GM12878 (cell line): ENCODE measurements around the gene ANO8. TPM values are rescaled to one million over a fixed set of nuclear protein-coding genes. Genes with fewer than 3 reads are reported as not detected.

Source experiments
- ATF3 ChIP-seq: IDR thresholded peaks from 2 replicates; pipeline ENCODE4 v1.6.1; 2011; ENCODE audit warnings: low read depth, mild to moderate bottlenecking, low read length, moderate library complexity, borderline replicate concordance; ENCODE audit errors: extremely low read depth
- EGR1 ChIP-seq, 2 experiments: IDR thresholded peaks; 1 replicate in 1 of 2; 2 replicates in 1 of 2; pipeline ENCODE4 v1.6.1; 2011 to 2012; ENCODE audit warnings: low read depth in 2 of 2, low read length in 2 of 2, borderline replicate concordance in 1 of 2, mild to moderate bottlenecking in 1 of 2, moderate library complexity in 1 of 2
- FOXK2 ChIP-seq: fragments of 450-650 bp; IDR thresholded peaks from 2 replicates; pipeline ENCODE4 v1.6.1; 2017; ENCODE audit warnings: mild to moderate bottlenecking, moderate library complexity
- HCFC1 ChIP-seq: fragments of 150-350 bp; IDR thresholded peaks from 2 replicates; pipeline ENCODE4 v1.6.1; 2014; ENCODE audit warnings: low read length
- NBN ChIP-seq: fragments of 450-650 bp; IDR thresholded peaks from 2 replicates; pipeline ENCODE4 v1.6.1; 2016
- NRF1 ChIP-seq: conservative IDR thresholded peaks from 2 replicates; pipeline ENCODE4 v1.6.1; 2011; ENCODE audit warnings: mild to moderate bottlenecking, low read depth, low read length, improper control_type of control experiment
- POLR2A ChIP-seq: IDR thresholded peaks from 2 replicates; pipeline ENCODE4 v1.6.1; 2011; ENCODE audit warnings: low read depth, mild to moderate bottlenecking, low read length
- POLR2AphosphoS5 ChIP-seq: IDR thresholded peaks from 2 replicates; pipeline ENCODE4 v1.6.1; 2011; ENCODE audit warnings: mild to moderate bottlenecking, low read length, inconsistent platforms
- POU2F2 ChIP-seq: IDR thresholded peaks from 3 replicates; pipeline ENCODE4 v1.6.1; 2011; ENCODE audit warnings: low read depth, mild to moderate bottlenecking, low read length, borderline replicate concordance
- RAD51 ChIP-seq: fragments of 450-650 bp; IDR thresholded peaks from 2 replicates; pipeline ENCODE4 v1.6.1; 2016; ENCODE audit warnings: moderate library complexity, mild to moderate bottlenecking, inconsistent platforms
- RELB ChIP-seq: fragments of 450-650 bp; IDR thresholded peaks from 2 replicates; pipeline ENCODE4 v1.6.1; 2017; ENCODE audit warnings: low read depth, mild to moderate bottlenecking, moderate library complexity
- SMC3 ChIP-seq: IDR thresholded peaks from 2 replicates; pipeline ENCODE4 v1.6.1; 2011; ENCODE audit warnings: low read length, improper control_type of control experiment, borderline replicate concordance
- TCF12 ChIP-seq: IDR thresholded peaks from 2 replicates; pipeline ENCODE4 v1.6.1; 2011; ENCODE audit warnings: low read depth, mild to moderate bottlenecking, low read length
- TCF3 ChIP-seq: IDR thresholded peaks from 2 replicates; pipeline ENCODE4 v1.6.1; 2012; ENCODE audit warnings: low read depth, mild to moderate bottlenecking, low read length, borderline replicate concordance; ENCODE audit not compliant: insufficient read depth
- USF1 ChIP-seq: IDR thresholded peaks from 2 replicates; pipeline ENCODE4 v1.6.1; 2011; ENCODE audit warnings: borderline replicate concordance, low read depth, mild to moderate bottlenecking, moderate library complexity, mixed read lengths, low read length; ENCODE audit not compliant: insufficient read depth; ENCODE audit errors: extremely low read length
- ZSCAN29 ChIP-seq: fragments of 450-650 bp; IDR thresholded peaks from 2 replicates; pipeline ENCODE4 v1.6.1; 2017; ENCODE audit warnings: mild to moderate bottlenecking, moderate library complexity
- polyA plus RNA-seq, 11 experiments: library from polyadenylated mRNA; depleted of rRNA in 4 of 11; unstranded in 6 of 11; stranded (reverse) in 5 of 11; fragments of >200 nt; fragmentation: Nextera tagmentation in 4 of 11; fragmentation: Illumina TruSeq in 1 of 11; extraction: Ambion mirVana in 4 of 11; extraction: Trizol in 1 of 11; gene quantifications; 1 replicate in 1 of 11; 2 replicates in 10 of 11; pipeline versions ENCODE4 v1.2.1 to v1.2.3, GENCODE V29; 2011 to 2016; ENCODE audit warnings: inconsistent platforms in 2 of 11, missing spikeins in 2 of 11, low read depth in 1 of 11
- total RNA-seq, 4 experiments: library from RNA; depleted of rRNA in 3 of 4; stranded (reverse); fragments of >200 nt in 3 of 4; fragmentation: Illumina TruSeq in 1 of 4; extraction: Trizol in 1 of 4; gene quantifications; 2 replicates each; pipeline versions ENCODE4 v1.2.1 to v1.2.3, GENCODE V29; 2013 to 2021
- TF ChIP-seq, protein P1 (sequence below): fragments of 150-350 bp; IDR thresholded peaks from 2 replicates; pipeline ENCODE4 v1.6.1; 2014; ENCODE audit warnings: mild to moderate bottlenecking, low read depth, low read length

Gene ANO8
- total and polyA plus RNA-seq, 10 of the 15 experiments (the other 5 are each of a cell fraction or from before 2014, with no cell fraction given): 0.04 to 6.7 (median 1.1) TPM

DNA sequence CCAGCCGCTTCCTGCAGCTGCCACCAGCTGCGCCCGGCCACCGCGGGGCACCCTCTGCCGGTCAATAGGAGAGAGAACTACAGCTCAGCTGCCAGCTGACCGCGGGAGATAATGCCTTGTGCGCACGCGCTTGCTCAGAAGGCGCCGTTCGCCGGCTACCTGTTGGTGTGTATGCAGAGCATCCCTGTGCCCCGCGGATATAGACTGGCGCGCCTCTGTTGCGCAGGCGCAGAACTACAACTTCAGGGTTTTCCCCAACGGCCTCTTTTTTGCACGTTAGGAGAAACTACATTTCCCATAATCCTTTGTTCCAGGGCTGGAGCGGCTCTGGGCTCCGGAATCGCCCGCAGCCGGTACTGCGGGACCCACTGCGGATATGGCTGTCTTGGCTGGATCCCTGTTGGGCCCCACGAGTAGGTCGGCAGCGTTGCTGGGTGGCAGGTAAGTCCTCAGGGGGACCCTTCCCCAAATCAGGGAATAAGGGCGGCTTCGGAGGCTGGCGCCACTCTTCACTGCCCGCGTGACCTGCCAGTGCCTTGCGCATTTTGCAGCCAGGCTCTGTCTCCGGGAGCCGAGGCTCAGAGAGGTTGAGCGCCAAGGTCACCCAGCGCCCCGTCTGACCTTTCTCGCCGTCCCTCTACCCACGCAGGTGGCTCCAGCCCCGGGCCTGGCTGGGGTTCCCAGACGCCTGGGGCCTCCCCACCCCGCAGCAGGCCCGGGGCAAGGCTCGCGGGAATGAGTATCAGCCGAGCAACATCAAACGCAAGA, 29.0 kb downstream of the ANO8 start, which contains the start of gene MRPL34 (continued):
- TF ChIP-seq EGR1 (IDR thresholded peaks at IDR 0.05; ENCODE audit: borderline replicate concordance in 1 of 2, low read depth in 2 of 2, low read length in 2 of 2) (peak in 1 of 2 experiments; percentile 52; a peak in 1 of 3 replicates), RELB (peak; percentile 37; the same call in 1 of the 2 replicates), RAD51 (peak; percentile 78), POLR2AphosphoS5 (peak; percentile 56), HCFC1 (peak; percentile 80), POLR2A (peak; percentile 73), POU2F2 (0 out of 3 replicates have a peak, but pooled peaks have one; percentile 19), SMC3 (peak; percentile 49; the same call in 1 of the 2 replicates), ATF3 (0 out of 2 replicates have a peak, but pooled peaks have one; percentile 31), ZSCAN29 (0 out of 2 replicates have a peak, but pooled peaks have one; percentile 28), USF1 (peak; percentile 80), NBN (0 out of 2 replicates have a peak, but pooled peaks have one; percentile 71), TCF12 (peak; percentile 100; the same call in 1 of the 2 replicates), TCF3 (peak; percentile 100), FOXK2 (peak; percentile 45), NRF1 (peak; percentile 82)
- TF ChIP-seq, protein P1, sequence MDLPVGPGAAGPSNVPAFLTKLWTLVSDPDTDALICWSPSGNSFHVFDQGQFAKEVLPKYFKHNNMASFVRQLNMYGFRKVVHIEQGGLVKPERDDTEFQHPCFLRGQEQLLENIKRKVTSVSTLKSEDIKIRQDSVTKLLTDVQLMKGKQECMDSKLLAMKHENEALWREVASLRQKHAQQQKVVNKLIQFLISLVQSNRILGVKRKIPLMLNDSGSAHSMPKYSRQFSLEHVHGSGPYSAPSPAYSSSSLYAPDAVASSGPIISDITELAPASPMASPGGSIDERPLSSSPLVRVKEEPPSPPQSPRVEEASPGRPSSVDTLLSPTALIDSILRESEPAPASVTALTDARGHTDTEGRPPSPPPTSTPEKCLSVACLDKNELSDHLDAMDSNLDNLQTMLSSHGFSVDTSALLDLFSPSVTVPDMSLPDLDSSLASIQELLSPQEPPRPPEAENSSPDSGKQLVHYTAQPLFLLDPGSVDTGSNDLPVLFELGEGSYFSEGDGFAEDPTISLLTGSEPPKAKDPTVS: no peak
